Gastrocnemius medialis (tissue), 4 donors: ENCODE results near the gene KRT17. TPM values are rescaled to one million over a fixed set of nuclear protein-coding genes. Genes with fewer than 3 reads are reported as not detected.
A peak's percentile ranks its signal among the peaks of the same experiment; 100 is the strongest.
"Not testable (repeated sequence)": the region's sequence is repeated elsewhere in the genome, so short reads cannot be mapped to it uniquely, and the experiment has no call there.

Experiments
- ATAC-seq, 2 donors: fragments of 150-250 bp; one replicate each; pipeline ENCODE4 v1.9.1; 2016
- DNase-seq, 2 donors: peaks; one replicate each; pipeline ENCODE4 v3.0.0-alpha.2; 2019
- H3K27ac ChIP-seq, 4 donors: fragments of 200-600 bp; sonication (generic); 1 replicate in 1 of 4; 2 replicates in 3 of 4; pipeline ENCODE4 v1.5.1; 2016 to 2018; ENCODE audit warnings: mild to moderate bottlenecking in 2 of 4, moderate library complexity in 1 of 4
- H3K27me3 ChIP-seq, 3 donors: fragments of 200-600 bp; sonication (generic) in 2 of 3; 1 replicate in 1 of 3; 2 replicates in 2 of 3; pipeline versions ENCODE4 v1.5.1 to v1.6.0; 2016 to 2019; ENCODE audit warnings: mild to moderate bottlenecking in 1 of 3, moderate library complexity in 1 of 3
- H3K36me3 ChIP-seq, 2 donors: fragments of 200-600 bp; sonication (generic) in 1 of 2; one replicate each; pipeline ENCODE4 v1.5.1; 2017 to 2018
- H3K4me1 ChIP-seq, 2 donors: fragments of 200-600 bp; sonication (generic) in 1 of 2; one replicate each; pipeline ENCODE4 v1.5.1; 2016 to 2017; ENCODE audit warnings: mild to moderate bottlenecking in 2 of 2
- H3K4me3 ChIP-seq, 4 donors: fragments of 200-600 bp; sonication (generic) in 3 of 4; 1 replicate in 1 of 4; 2 replicates in 3 of 4; pipeline ENCODE4 v1.5.1; 2016 to 2019; ENCODE audit warnings: mild to moderate bottlenecking in 2 of 4
- H3K9me3 ChIP-seq, 3 donors: fragments of 200-600 bp; sonication (generic) in 2 of 3; 1 replicate in 1 of 3; 2 replicates in 2 of 3; pipeline ENCODE4 v1.5.1; 2016 to 2019
- POLR2A ChIP-seq, 2 donors: fragments of 450-650 bp; IDR thresholded peaks; one replicate each; pipeline ENCODE4 v1.6.1; 2017; ENCODE audit warnings: antibody characterized with exemption in 2 of 2, mild to moderate bottlenecking in 2 of 2, moderate library complexity in 2 of 2
- in situ Hi-C, 4 donors: fragments of 200-750 bp; cut with MboI; loops; one replicate each; pipeline versions ENCODE4 v1.15.0 to v1.8.0; 2017; ENCODE audit warnings: low sequenced_read_pairs in 4 of 4
- intact Hi-C: fragments of 100-400 bp; cut with DNase I; formaldehyde crosslinking; loops from one replicate; pipeline ENCODE4 v1.15.1; 2023; ENCODE audit warnings: low total_unique reads
- total RNA-seq, 4 donors: library from RNA; depleted of rRNA; stranded (reverse); fragments of >200 nt; gene quantifications; one replicate each; pipeline versions ENCODE4 v1.1.0 to v1.2.3, GENCODE V29; 2016
- TF ChIP-seq, protein P1 (sequence below), 5 experiments: fragments of 450-650 bp in 3 of 5; fragments of 200-600 bp in 2 of 5; sonication (generic) in 2 of 5; IDR thresholded peaks in 4 of 5; conservative IDR thresholded peaks in 1 of 5; 1 replicate in 4 of 5; 2 replicates in 1 of 5; pipeline ENCODE4 v1.5.1; 2016 to 2019; ENCODE audit warnings: antibody characterized with exemption in 5 of 5, mild to moderate bottlenecking in 3 of 5, moderate library complexity in 3 of 5

The KRT17 gene
- total RNA-seq, 4 donors from 2014 or later = not detected

- Histone ChIP-seq H3K36me3 (no peaks in the 10 kb centered on the region), H3K27ac (peak overlapping the region in 1 of 4 donors; percentile 30), H3K27me3 (no peaks in the 10 kb centered on the region), H3K4me3 (peak overlapping the region; percentile 43 to 52 (median 46)), H3K9me3 (no peaks in the 10 kb centered on the region), H3K4me1 (peaks cover 7 to 16% of the 10 kb centered on the region in 2 donors)
- TF ChIP-seq POLR2A (IDR thresholded peaks at IDR 0.05) = no peak
- TF ChIP-seq, protein P1, sequence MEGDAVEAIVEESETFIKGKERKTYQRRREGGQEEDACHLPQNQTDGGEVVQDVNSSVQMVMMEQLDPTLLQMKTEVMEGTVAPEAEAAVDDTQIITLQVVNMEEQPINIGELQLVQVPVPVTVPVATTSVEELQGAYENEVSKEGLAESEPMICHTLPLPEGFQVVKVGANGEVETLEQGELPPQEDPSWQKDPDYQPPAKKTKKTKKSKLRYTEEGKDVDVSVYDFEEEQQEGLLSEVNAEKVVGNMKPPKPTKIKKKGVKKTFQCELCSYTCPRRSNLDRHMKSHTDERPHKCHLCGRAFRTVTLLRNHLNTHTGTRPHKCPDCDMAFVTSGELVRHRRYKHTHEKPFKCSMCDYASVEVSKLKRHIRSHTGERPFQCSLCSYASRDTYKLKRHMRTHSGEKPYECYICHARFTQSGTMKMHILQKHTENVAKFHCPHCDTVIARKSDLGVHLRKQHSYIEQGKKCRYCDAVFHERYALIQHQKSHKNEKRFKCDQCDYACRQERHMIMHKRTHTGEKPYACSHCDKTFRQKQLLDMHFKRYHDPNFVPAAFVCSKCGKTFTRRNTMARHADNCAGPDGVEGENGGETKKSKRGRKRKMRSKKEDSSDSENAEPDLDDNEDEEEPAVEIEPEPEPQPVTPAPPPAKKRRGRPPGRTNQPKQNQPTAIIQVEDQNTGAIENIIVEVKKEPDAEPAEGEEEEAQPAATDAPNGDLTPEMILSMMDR (IDR thresholded peaks at IDR 0.05 in 4 of 5, conservative IDR thresholded peaks at IDR 0.05 in 1 of 5) = peak; percentile 84 to 96 (median 94)
- ATAC-seq (peak; percentile 72 to 80), DNase-seq (peak; percentile 60 to 71)
- in situ Hi-C loops = loop anchor here in 3 of 4 donors (10.0 kb wide), 2 partner anchors 93 to 743 kb away; no protein-coding TSS in a partner anchor
- intact Hi-C loops = loop anchor here (1.0 to 5.0 kb wide), 7 partner anchors 14 to 845 kb away; no protein-coding TSS in a partner anchor
Observed at GRCh38 chr17:41647940-41648410, 23.6 kb upstream of the KRT17 start.

DNA sequence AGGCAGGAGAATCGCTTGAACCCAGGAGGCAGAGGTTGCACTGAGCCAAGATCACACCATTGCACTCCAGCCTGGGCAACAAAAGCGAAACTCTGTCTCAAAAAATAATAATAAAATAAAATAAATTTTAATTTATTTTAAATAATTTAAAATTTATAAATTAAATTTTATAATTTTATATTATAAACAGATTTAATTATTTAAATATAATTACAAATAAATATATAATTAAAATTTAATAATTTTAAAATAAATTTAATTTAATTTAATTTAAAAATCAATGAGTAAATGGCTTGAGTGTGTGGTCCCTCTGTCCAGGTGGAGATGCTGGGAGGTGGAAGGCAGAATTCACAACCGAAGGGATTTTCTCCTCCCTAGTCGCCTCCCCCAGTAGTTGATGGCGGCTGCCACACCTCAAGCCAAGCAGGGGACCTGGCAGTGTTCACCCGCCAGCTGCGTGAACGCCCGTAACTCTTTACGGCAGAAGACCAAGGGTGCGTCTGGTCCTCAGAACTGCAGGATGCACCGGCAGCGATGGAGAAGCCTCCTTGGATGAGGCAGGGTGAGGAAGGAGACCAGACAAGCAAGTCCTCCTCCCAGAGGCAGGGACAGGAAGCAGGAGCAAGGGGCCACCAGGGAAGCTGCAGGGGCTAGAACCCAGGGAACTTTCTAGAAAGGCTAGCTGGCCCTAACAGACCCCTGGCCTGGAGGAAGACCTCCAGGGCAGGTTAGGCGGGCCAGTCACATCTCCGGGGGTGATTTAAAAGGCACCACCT, 22.9 kb upstream of the KRT17 start:
- Histone ChIP-seq H3K36me3 (no peaks in the 10 kb centered on the region), H3K27ac (no peak overlapping the region), H3K27me3 (no peaks in the 10 kb centered on the region), H3K4me3 (no peak overlapping the region), H3K9me3 (no peaks in the 10 kb centered on the region), H3K4me1 (peaks cover 7 to 16% of the 10 kb centered on the region in 2 donors)
- no peak for TF ChIP-seq POLR2A (IDR thresholded peaks at IDR 0.05)
- TF ChIP-seq, protein P1 (IDR thresholded peaks at IDR 0.05 in 4 of 5, conservative IDR thresholded peaks at IDR 0.05 in 1 of 5) = no peak
- intact Hi-C loops = loop anchor here (5.0 kb wide), 1 partner anchor 740 kb away; no protein-coding TSS in a partner anchor
- in situ Hi-C loops = loop anchor here in 3 of 4 donors (10.0 kb wide), 2 partner anchors 92 to 742 kb away; no protein-coding TSS in a partner anchor
- DNase-seq (no peak), ATAC-seq (no peak)

GRCh38 chr17:41642252-41643156, 18.1 kb upstream of the KRT17 start:
- DNase-seq (no peak), ATAC-seq (no peak)
- H3K27me3 ChIP-seq = no peaks in the 10 kb centered on the region
- intact Hi-C loops (no loop called here), in situ Hi-C loops (loop anchor here in 3 of 4 donors (10.0 kb wide), 2 partner anchors 88 to 738 kb away; no protein-coding TSS in a partner anchor)
- H3K27ac ChIP-seq = no peak overlapping the region
- H3K36me3 ChIP-seq = no peaks in the 10 kb centered on the region
- H3K9me3 ChIP-seq = no peaks in the 10 kb centered on the region
- TF ChIP-seq POLR2A (IDR thresholded peaks at IDR 0.05) = no peak
- TF ChIP-seq, protein P1 (IDR thresholded peaks at IDR 0.05 in 4 of 5, conservative IDR thresholded peaks at IDR 0.05 in 1 of 5) = no peak
- no peaks in the 10 kb centered on the region for H3K4me1 ChIP-seq
- H3K4me3 ChIP-seq = no peak overlapping the region

GRCh38 chr17:41640596-41640995, 16.2 kb upstream of the KRT17 start:
- in situ Hi-C loops = loop anchor here in 3 of 4 donors (10.0 kb wide), 2 partner anchors 86 to 736 kb away; no protein-coding TSS in a partner anchor
- ATAC-seq, H3K27ac ChIP-seq, H3K4me3 ChIP-seq, H3K4me1 ChIP-seq, DNase-seq, H3K36me3 ChIP-seq, intact Hi-C loops, H3K9me3 ChIP-seq, H3K27me3 ChIP-seq: not testable (repeated sequence)
